B cell (primary cell): ENCODE measurements around the gene C6orf89. TPM values are rescaled to one million over a fixed set of nuclear protein-coding genes. Genes with fewer than 3 reads are reported as not detected.

Experiments
- ATAC-seq: fragments of 200-7000 bp; cut with Tn5 transposase; one replicate; pipeline ENCODE4 v1.10.0; 2021; ENCODE audit warnings: low read depth, mild to moderate bottlenecking, moderate number of reproducible peaks, moderate library complexity
- CTCF ChIA-PET: fragments of 350-600 bp; sonication (Branson Sonifier 250); formaldehyde crosslinking; loops from one replicate; lab custom pipeline; 2021; ENCODE audit warnings: antibody characterized with exemption, inconsistent platforms; lab: Charles Lee
- POLR2A ChIA-PET: fragments of 350-600 bp; sonication (Branson Sonifier 250); formaldehyde crosslinking; loops from one replicate; lab custom pipeline; 2021; ENCODE audit warnings: antibody characterized with exemption; lab: Charles Lee
- DNase-seq: peaks from one replicate; pipeline ENCODE4 v3.0.0; 2013
- H2AFZ ChIP-seq: 2 replicates; pipeline ENCODE4 v1.6.1; 2012; ENCODE audit warnings: mild to moderate bottlenecking, low read depth, low read length; ENCODE audit not compliant: insufficient read depth, poor library complexity, severe bottlenecking
- H3K27ac ChIP-seq, 2 donors: 1 replicate in 1 of 2; 2 replicates in 1 of 2; pipeline ENCODE4 v1.5.1; 2012 to 2013; ENCODE audit warnings: low read length in 2 of 2, mild to moderate bottlenecking in 2 of 2, moderate library complexity in 1 of 2
- H3K27me3 ChIP-seq, 4 experiments: fragments of 200-600 bp in 1 of 4; sonication (generic) in 1 of 4; replicated peaks in 1 of 4; 1 replicate in 2 of 4; 2 replicates in 2 of 4; pipeline versions ENCODE4 v1.6.1 to v1.7.0; 2013 to 2016; ENCODE audit warnings: low read length in 3 of 4, mild to moderate bottlenecking in 2 of 4, mixed read lengths in 1 of 4, moderate library complexity in 1 of 4; ENCODE audit not compliant: insufficient read depth in 4 of 4, control insufficient read depth in 3 of 4; ENCODE audit errors: control extremely low read depth in 1 of 4
- H3K36me3 ChIP-seq, 2 experiments: replicated peaks in 1 of 2; 1 replicate in 1 of 2; 2 replicates in 1 of 2; pipeline versions ENCODE4 v1.6.1 to v1.7.1; 2013; ENCODE audit warnings: low read length in 1 of 2; ENCODE audit not compliant: insufficient read depth in 2 of 2, control insufficient read depth in 1 of 2; ENCODE audit errors: control extremely low read depth in 1 of 2, extremely low read depth in 1 of 2
- H3K4me1 ChIP-seq, 2 donors: fragments of 200-600 bp in 1 of 2; sonication (generic) in 1 of 2; 1 replicate in 1 of 2; 2 replicates in 1 of 2; pipeline versions ENCODE4 v1.5.1 to v1.6.1; 2013 to 2017; ENCODE audit warnings: low read length in 2 of 2; ENCODE audit not compliant: control insufficient read depth in 2 of 2, insufficient read depth in 2 of 2
- H3K4me2 ChIP-seq: replicated peaks from 2 replicates; pipeline ENCODE3; 2012; ENCODE audit warnings: mild to moderate bottlenecking, low read depth, low read length; ENCODE audit not compliant: poor library complexity, severe bottlenecking
- H3K4me3 ChIP-seq, 5 experiments: fragments of 200-600 bp in 1 of 5; sonication (generic) in 1 of 5; 1 replicate in 3 of 5; 2 replicates in 2 of 5; pipeline versions ENCODE4 v1.5.1 to v1.7.0; 2011 to 2016; ENCODE audit warnings: low read length in 4 of 5, mild to moderate bottlenecking in 4 of 5, low read depth in 2 of 5, control low read depth in 1 of 5, moderate library complexity in 1 of 5; ENCODE audit not compliant: insufficient read depth in 1 of 5; ENCODE audit errors: control extremely low read depth in 1 of 5, extremely low read depth in 1 of 5
- H3K79me2 ChIP-seq: fragments of 200-600 bp; sonication (generic); one replicate; pipeline ENCODE4 v1.6.0; 2016; ENCODE audit warnings: low read length; ENCODE audit not compliant: control insufficient read depth, insufficient read depth
- H3K9ac ChIP-seq: fragments of 200-600 bp; sonication (generic); 2 replicates; pipeline ENCODE4 v1.6.1; 2017; ENCODE audit warnings: mild to moderate bottlenecking, low read length, moderate library complexity
- H3K9me3 ChIP-seq, 3 donors: one replicate each; pipeline versions ENCODE4 v1.6.1 to v1.7.1; 2013; ENCODE audit warnings: low read length in 2 of 3; ENCODE audit not compliant: control insufficient read depth in 2 of 3, insufficient read depth in 1 of 3; ENCODE audit errors: control extremely low read depth in 1 of 3
- H4K20me1 ChIP-seq: 2 replicates; pipeline ENCODE4 v1.6.0; 2012; ENCODE audit warnings: mild to moderate bottlenecking, low read length; ENCODE audit not compliant: insufficient read depth, control insufficient read depth, poor library complexity, severe bottlenecking
- H3K27ac Mint-ChIP-seq: one replicate; pipeline ENCODE4 v1.8.0; 2021; ENCODE audit warnings: mixed read lengths
- H3K27me3 Mint-ChIP-seq: one replicate; pipeline ENCODE4 v1.8.0; 2021; ENCODE audit warnings: mixed read lengths
- H3K4me1 Mint-ChIP-seq: one replicate; pipeline ENCODE4 v1.8.0; 2021; ENCODE audit warnings: mixed read lengths
- H3K4me3 Mint-ChIP-seq: one replicate; pipeline ENCODE4 v1.8.0; 2021; ENCODE audit warnings: mixed read lengths
- H3K9me3 Mint-ChIP-seq: one replicate; pipeline ENCODE4 v1.8.0; 2022; ENCODE audit warnings: mixed read lengths; ENCODE audit not compliant: insufficient read depth
- CTCF ChIP-seq: fragments of 200-600 bp; IDR thresholded peaks from one replicate; pipeline ENCODE4 v1.8.0; 2022; ENCODE audit warnings: antibody characterized with exemption, mild to moderate bottlenecking
- EZH2 ChIP-seq: IDR thresholded peaks from 2 replicates; pipeline ENCODE4 v1.6.1; 2012; ENCODE audit warnings: borderline replicate concordance, low read depth, mild to moderate bottlenecking, moderate library complexity, low read length; ENCODE audit not compliant: insufficient read depth, poor library complexity, severe bottlenecking
- WGBS: methylation state at CpG from one replicate; pipeline ENCODE4 v1.1.5; 2013; ENCODE audit warnings: missing lambda C conversion rate; ENCODE audit not compliant: insufficient coverage; 5-methylcytosine and 5-hydroxymethylcytosine counted together
- intact Hi-C: fragments of 100-400 bp; cut with micrococcal nuclease; formaldehyde crosslinking; loops from one replicate; pipeline ENCODE4 v1.10.0; 2022
- polyA plus RNA-seq: library from polyadenylated mRNA; depleted of rRNA; stranded (reverse); fragments of >200 nt; gene quantifications from 2 replicates; pipeline ENCODE4 v1.2.3, GENCODE V29; 2012
- total RNA-seq, 2 donors: library from RNA; stranded (reverse); fragments of 120-200 nt in 1 of 2; gene quantifications; 1 replicate in 1 of 2; 2 replicates in 1 of 2; pipeline versions ENCODE4 v1.2.3 to v1.2.4, GENCODE V29; 2013 to 2022

The C6orf89 gene
- total and polyA plus RNA-seq, 2 donors (not counting 1 experiment from before 2014, with no cell fraction given) = 13.0 to 35.3 TPM

DNA sequence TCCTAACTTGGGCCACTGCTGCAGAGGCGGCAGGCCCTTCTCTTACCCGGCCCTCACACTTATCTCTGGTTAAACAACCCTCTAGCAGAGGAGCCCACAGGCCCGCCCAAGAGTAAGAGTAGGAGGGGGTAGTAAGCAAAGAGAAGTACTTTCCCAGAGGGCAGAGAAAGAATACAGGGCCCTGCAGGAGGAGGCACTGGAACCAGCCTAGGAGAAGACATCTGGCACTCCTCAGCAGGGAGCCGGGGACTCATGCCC is 90.2 kb downstream of the C6orf89 start:
- no peak overlapping the region for H3K4me3 ChIP-seq
- ChIA-PET CTCF (interaction anchor here (0.6 to 9.7 kb wide), 5 partner anchors 31 to 211 kb away, joined by 3 to 223 read pairs (median 8); no protein-coding TSS in a partner anchor), POLR2A (no interaction called here)
- no peaks in the 10 kb centered on the region for H3K9me3 Mint-ChIP-seq
- H3K27ac ChIP-seq = no peak overlapping the region
- peaks cover 23% of the 10 kb centered on the region for H3K4me1 Mint-ChIP-seq
- H3K27ac Mint-ChIP-seq = no peak overlapping the region
- H3K4me1 ChIP-seq = no peaks in the 10 kb centered on the region
- H3K27me3 Mint-ChIP-seq = no peaks in the 10 kb centered on the region
- no peak overlapping the region for H3K9ac ChIP-seq
- H2AFZ ChIP-seq = no peak overlapping the region
- no peaks in the 10 kb centered on the region for H3K27me3 ChIP-seq
- peaks cover 2 to 90% of the 10 kb centered on the region in 2 experiments for H3K36me3 ChIP-seq
- DNase-seq = no peak
- H3K4me3 Mint-ChIP-seq = no peak overlapping the region
- H4K20me1 ChIP-seq = peaks cover 57% of the 10 kb centered on the region
- ATAC-seq = no peak
- WGBS = 100% methylated on average over 1 of the region's 4 CpGs
- peaks cover 31% of the 10 kb centered on the region for H3K79me2 ChIP-seq
- H3K9me3 ChIP-seq = no peaks in the 10 kb centered on the region
- intact Hi-C loops = no loop called here
- TF ChIP-seq EZH2 = no peak
- no peak overlapping the region for H3K4me2 ChIP-seq

DNA sequence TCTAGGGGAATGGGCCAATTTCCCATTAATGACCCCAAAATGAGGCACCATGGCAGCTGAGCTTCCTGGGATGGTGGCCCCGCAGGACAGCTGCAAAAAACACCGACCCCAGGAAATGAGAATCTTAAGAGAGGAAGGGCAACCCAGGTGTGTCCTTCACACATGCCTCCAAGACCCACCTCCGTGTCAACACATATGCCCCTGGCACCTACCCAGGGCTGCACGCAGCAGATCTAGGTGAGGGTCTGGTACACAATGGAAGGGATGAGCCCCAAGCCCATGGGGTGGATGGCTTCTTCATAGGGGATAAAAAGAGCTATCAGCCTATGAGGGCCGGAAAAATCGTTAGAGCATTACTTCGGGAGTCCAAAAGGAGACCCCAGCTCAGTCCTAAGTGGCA is 90.8 kb downstream of the C6orf89 start:
- H3K27ac Mint-ChIP-seq = no peak overlapping the region
- intact Hi-C loops = no loop called here
- CTCF ChIA-PET = interaction anchor here (0.6 to 9.7 kb wide), 10 partner anchors 23 to 444 kb away, joined by 3 to 223 read pairs (median 7); no protein-coding TSS in a partner anchor

More for the DNA sequence above, 90.8 kb downstream of the C6orf89 start:
- Histone ChIP-seq H3K4me3 (no peak overlapping the region), H3K9me3 (no peaks in the 10 kb centered on the region), H4K20me1 (peaks cover 63% of the 10 kb centered on the region), H3K79me2 (peaks cover 36% of the 10 kb centered on the region), H3K4me1 (no peaks in the 10 kb centered on the region), H3K36me3 (peaks cover 2 to 87% of the 10 kb centered on the region in 2 experiments), H3K27me3 (no peaks in the 10 kb centered on the region), H3K9ac (no peak overlapping the region), H3K4me2 (no peak overlapping the region), H3K27ac (no peak overlapping the region), H2AFZ (no peak overlapping the region)
- Mint-ChIP-seq H3K9me3 (no peaks in the 10 kb centered on the region), H3K4me1 (peaks cover 27% of the 10 kb centered on the region), H3K27me3 (no peaks in the 10 kb centered on the region), H3K4me3 (no peak overlapping the region)
- TF ChIP-seq CTCF (no peak), EZH2 (no peak)
- WGBS = 95% methylated on average over 4 of the region's 7 CpGs
- no peak for ATAC-seq
- POLR2A ChIA-PET = interaction anchor here (0.5 kb wide), 1 partner anchor 23 kb away, joined by 3 read pairs; no protein-coding TSS in a partner anchor
- no peak for DNase-seq
